ENCODE data around the gene NBEAL1. TPM values are rescaled to one million over a fixed set of nuclear protein-coding genes. Genes with fewer than 3 reads are reported as not detected.
"Not testable (repeated sequence)": the region's sequence is repeated elsewhere in the genome, so short reads cannot be mapped to it uniquely, and the experiment has no call there.

Gene NBEAL1
- total RNA-seq, 2 donors from 2014 or later, result 99.2 to 119 TPM

DNA sequence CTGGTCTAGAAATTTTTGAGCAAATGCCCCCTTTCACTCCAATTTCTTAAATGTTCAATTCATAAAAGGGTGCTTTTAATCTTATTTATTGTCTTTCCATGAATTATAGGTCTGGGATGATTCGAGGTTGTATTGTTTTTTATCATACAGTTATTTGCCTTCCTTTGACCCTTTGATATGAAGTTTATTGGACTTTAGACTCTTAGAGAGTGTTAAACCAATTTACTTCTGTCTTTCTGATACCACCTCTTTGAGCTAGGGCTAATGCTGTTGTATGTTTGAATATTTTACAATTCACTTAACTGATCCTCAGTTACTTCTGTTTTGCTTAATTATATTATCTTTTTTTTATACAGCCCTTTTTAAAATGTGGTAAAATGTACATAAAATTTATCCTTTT lies 134.5 kb downstream of the NBEAL1 start:
- TF ChIP-seq, protein P1, sequence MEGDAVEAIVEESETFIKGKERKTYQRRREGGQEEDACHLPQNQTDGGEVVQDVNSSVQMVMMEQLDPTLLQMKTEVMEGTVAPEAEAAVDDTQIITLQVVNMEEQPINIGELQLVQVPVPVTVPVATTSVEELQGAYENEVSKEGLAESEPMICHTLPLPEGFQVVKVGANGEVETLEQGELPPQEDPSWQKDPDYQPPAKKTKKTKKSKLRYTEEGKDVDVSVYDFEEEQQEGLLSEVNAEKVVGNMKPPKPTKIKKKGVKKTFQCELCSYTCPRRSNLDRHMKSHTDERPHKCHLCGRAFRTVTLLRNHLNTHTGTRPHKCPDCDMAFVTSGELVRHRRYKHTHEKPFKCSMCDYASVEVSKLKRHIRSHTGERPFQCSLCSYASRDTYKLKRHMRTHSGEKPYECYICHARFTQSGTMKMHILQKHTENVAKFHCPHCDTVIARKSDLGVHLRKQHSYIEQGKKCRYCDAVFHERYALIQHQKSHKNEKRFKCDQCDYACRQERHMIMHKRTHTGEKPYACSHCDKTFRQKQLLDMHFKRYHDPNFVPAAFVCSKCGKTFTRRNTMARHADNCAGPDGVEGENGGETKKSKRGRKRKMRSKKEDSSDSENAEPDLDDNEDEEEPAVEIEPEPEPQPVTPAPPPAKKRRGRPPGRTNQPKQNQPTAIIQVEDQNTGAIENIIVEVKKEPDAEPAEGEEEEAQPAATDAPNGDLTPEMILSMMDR (IDR thresholded peaks at IDR 0.05), result no peak
- H3K4me1 ChIP-seq (ENCODE audit: control insufficient read depth in 1 of 2, low read depth in 2 of 2), result no peaks in the 10 kb centered on the region
- no peaks in the 10 kb centered on the region for H3K27me3 ChIP-seq (replicated peaks; ENCODE audit: insufficient read depth)
- no peaks in the 10 kb centered on the region for H3K9me3 ChIP-seq
- H3K27ac ChIP-seq, result no peak overlapping the region
- H3K4me3 ChIP-seq, result no peak overlapping the region
- DNase-seq (ENCODE audit: low spot score), result no peak
- no peak for ATAC-seq (ENCODE audit: insufficient number of reproducible peaks, low FRiP score, low read depth)
- H3K36me3 ChIP-seq, result peaks cover 29% of the 10 kb centered on the region

GRCh38 chr2:203155406-203155805 lies 140.7 kb downstream of the NBEAL1 start:
- no peak for ATAC-seq (ENCODE audit: insufficient number of reproducible peaks, low FRiP score, low read depth)
- Histone ChIP-seq H3K27ac (no peak overlapping the region), H3K36me3 (peaks cover 29% of the 10 kb centered on the region), H3K4me1 (ENCODE audit: control insufficient read depth in 1 of 2, low read depth in 2 of 2) (no peaks in the 10 kb centered on the region), H3K27me3 (replicated peaks; ENCODE audit: insufficient read depth) (no peaks in the 10 kb centered on the region), H3K9me3 (no peaks in the 10 kb centered on the region), H3K4me3 (no peak overlapping the region)
- TF ChIP-seq, protein P1 (IDR thresholded peaks at IDR 0.05), result no peak
- no peak for DNase-seq (ENCODE audit: low spot score)

DNA sequence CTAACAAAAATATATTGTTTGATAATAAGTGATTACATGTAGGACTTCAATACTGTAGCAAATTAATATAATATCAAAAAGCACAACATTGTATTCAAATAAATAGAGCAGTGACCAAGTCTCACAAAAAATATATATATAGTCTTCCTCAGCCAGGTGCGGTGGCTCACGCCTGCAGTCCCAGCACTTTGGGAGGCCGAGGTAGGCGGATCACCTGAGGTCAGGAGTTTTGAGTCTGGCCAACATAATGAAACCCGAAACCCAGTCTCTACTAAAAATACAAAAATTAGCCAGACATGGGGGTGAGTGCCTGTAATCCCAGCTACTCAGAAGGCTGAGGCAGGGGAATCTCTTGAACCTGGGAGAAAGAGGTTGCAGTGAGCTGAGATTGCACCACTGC lies 148.0 kb downstream of the NBEAL1 start:
- H3K4me1 ChIP-seq (ENCODE audit: control insufficient read depth in 1 of 2, low read depth in 2 of 2); DNase-seq (ENCODE audit: low spot score); H3K27ac ChIP-seq; H3K27me3 ChIP-seq (replicated peaks; ENCODE audit: insufficient read depth); ATAC-seq (ENCODE audit: insufficient number of reproducible peaks, low FRiP score, low read depth); H3K36me3 ChIP-seq; H3K4me3 ChIP-seq; H3K9me3 ChIP-seq: not testable (repeated sequence)

DNA sequence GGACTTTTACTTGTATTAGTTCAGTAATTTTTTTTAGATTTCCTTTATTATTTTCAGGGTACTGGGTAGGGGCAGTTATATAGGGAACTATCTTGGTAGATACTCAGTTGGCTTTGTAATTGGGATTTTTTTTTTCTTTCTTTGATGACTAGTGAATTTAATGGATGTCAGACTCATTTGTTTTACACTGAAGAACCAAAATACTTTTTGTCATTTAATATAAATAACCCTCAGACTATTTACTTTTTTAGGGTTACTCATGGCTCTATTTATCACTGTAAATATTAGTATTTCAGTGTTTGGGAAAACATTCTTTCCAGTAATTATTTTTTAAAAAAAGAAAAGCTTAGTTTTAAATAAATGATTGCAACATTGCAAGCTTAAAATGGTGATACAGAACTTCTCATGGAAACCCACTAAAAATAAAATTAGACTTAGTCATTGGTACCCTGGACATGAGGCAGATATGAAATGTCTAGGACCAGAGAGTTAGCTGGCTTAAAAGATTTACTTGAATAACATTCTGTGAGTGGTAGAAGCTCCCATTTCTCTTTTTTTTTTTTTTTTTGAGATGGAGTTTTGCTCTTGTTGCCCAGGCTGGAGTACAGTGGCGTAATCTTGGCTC lies 149.7 kb downstream of the NBEAL1 start:
- peak; percentile 91 for ATAC-seq (ENCODE audit: insufficient number of reproducible peaks, low FRiP score, low read depth)
- no peaks in the 10 kb centered on the region for H3K9me3 ChIP-seq
- H3K27me3 ChIP-seq (replicated peaks; ENCODE audit: insufficient read depth), result no peaks in the 10 kb centered on the region
- H3K36me3 ChIP-seq, result peaks cover 8% of the 10 kb centered on the region
- H3K4me1 ChIP-seq (ENCODE audit: control insufficient read depth in 1 of 2, low read depth in 2 of 2), result peaks cover 9% of the 10 kb centered on the region in 2 donors
- TF ChIP-seq, protein P1 (IDR thresholded peaks at IDR 0.05), result no peak
- H3K27ac ChIP-seq, result peak overlapping the region; percentile 46 to 64
- H3K4me3 ChIP-seq, result no peak overlapping the region
- DNase-seq (ENCODE audit: low spot score), result no peak

- Histone ChIP-seq H3K4me3 (no peak overlapping the region), H3K4me1 (ENCODE audit: control insufficient read depth in 1 of 2, low read depth in 2 of 2) (peaks cover 9% of the 10 kb centered on the region in 2 donors), H3K27ac (no peak overlapping the region), H3K36me3 (peaks cover 16% of the 10 kb centered on the region), H3K9me3 (no peaks in the 10 kb centered on the region), H3K27me3 (replicated peaks; ENCODE audit: insufficient read depth) (no peaks in the 10 kb centered on the region)
- DNase-seq (ENCODE audit: low spot score), result no peak
- TF ChIP-seq, protein P1 (IDR thresholded peaks at IDR 0.05), result no peak
- ATAC-seq (ENCODE audit: insufficient number of reproducible peaks, low FRiP score, low read depth), result no peak
Observed at GRCh38 chr2:203167751-203168150, 153.1 kb downstream of the NBEAL1 start.

DNA sequence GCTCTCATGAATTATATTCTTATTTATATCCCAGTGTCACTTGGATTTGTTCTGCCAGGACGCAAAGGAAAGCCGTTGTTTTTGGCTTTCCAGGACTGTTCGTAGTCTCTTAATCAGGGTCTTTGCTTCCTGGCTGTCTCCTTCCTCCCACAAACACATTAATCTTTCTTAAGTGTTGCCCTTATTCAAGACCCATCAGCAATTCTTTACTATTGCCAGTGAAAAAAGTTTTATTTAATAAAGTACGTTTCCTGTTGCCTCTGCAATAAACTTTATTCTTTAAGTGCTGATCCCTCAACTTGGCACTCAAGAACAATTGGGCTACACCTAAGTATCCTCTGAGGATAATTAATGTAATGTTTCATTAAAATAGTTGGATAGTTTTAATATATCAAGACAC lies 155.8 kb downstream of the NBEAL1 start:
- Histone ChIP-seq H3K9me3 (no peaks in the 10 kb centered on the region), H3K4me1 (ENCODE audit: control insufficient read depth in 1 of 2, low read depth in 2 of 2) (peaks cover 0 to 7% of the 10 kb centered on the region in 2 donors), H3K27ac (no peak overlapping the region), H3K36me3 (peaks cover 20% of the 10 kb centered on the region), H3K27me3 (replicated peaks; ENCODE audit: insufficient read depth) (no peaks in the 10 kb centered on the region), H3K4me3 (no peak overlapping the region)
- ATAC-seq (ENCODE audit: insufficient number of reproducible peaks, low FRiP score, low read depth) (no peak), DNase-seq (ENCODE audit: low spot score) (no peak)
- TF ChIP-seq, protein P1 (IDR thresholded peaks at IDR 0.05), result no peak
